SJCRH30 (cell line): ENCODE measurements around the gene BAIAP2. TPM values are rescaled to one million over a fixed set of nuclear protein-coding genes. Genes with fewer than 3 reads are reported as not detected.
"Not testable (repeated sequence)": the region's sequence is repeated elsewhere in the genome, so short reads cannot be mapped to it uniquely, and the experiment has no call there.

Source experiments
- DNase-seq, 2 experiments: peaks; one replicate each; pipeline ENCODE4 v3.0.0-alpha.2; 2015 to 2020
- H3K27ac ChIP-seq: fragments of 250-450 bp; sonication (Bioruptor Pico); 2 replicates; pipeline ENCODE4 v1.5.1; 2020; ENCODE audit warnings: mild to moderate bottlenecking, moderate library complexity
- H3K27me3 ChIP-seq: fragments of 250-450 bp; sonication (Bioruptor Pico); 2 replicates; pipeline ENCODE4 v1.5.1; 2020; ENCODE audit warnings: mild to moderate bottlenecking, moderate library complexity
- H3K36me3 ChIP-seq: fragments of 250-450 bp; sonication (Bioruptor Pico); 2 replicates; pipeline ENCODE4 v1.5.1; 2020; ENCODE audit warnings: mild to moderate bottlenecking, moderate library complexity
- H3K4me1 ChIP-seq: fragments of 250-450 bp; sonication (Bioruptor Pico); 2 replicates; pipeline ENCODE4 v1.5.1; 2020; ENCODE audit warnings: mild to moderate bottlenecking, moderate library complexity
- H3K4me3 ChIP-seq: fragments of 250-450 bp; sonication (Bioruptor Pico); 2 replicates; pipeline ENCODE4 v1.5.1; 2020; ENCODE audit warnings: mild to moderate bottlenecking, moderate library complexity
- H3K9me3 ChIP-seq: fragments of 250-450 bp; sonication (Bioruptor Pico); replicated peaks from 2 replicates; pipeline ENCODE4 v1.5.1; 2020; ENCODE audit warnings: mild to moderate bottlenecking, moderate library complexity
- total RNA-seq: library from RNA; depleted of rRNA; stranded (reverse); fragments of >200 nt; shearing (Covaris generic); gene quantifications from 2 replicates; pipeline ENCODE4 v1.2.3, GENCODE V29; 2014

BAIAP2 gene
- total RNA-seq, 1 experiment from 2014 or later, result 26.0 TPM

GRCh38 chr17:81026266-81027036 is 8.5 kb upstream of the BAIAP2 start:
- Histone ChIP-seq H3K9me3 (no peaks in the 10 kb centered on the region), H3K36me3 (no peaks in the 10 kb centered on the region), H3K27me3 (peaks cover 36% of the 10 kb centered on the region), H3K4me1 (peaks cover 2% of the 10 kb centered on the region), H3K27ac (no peak overlapping the region), H3K4me3 (no peak overlapping the region)
- DNase-seq, result no peak

GRCh38 chr17:81027038-81027437 is 7.9 kb upstream of the BAIAP2 start:
- Histone ChIP-seq H3K4me3 (no peak overlapping the region), H3K4me1 (no peaks in the 10 kb centered on the region)

GRCh38 chr17:81027591-81028505 is 7.1 kb upstream of the BAIAP2 start:
- Histone ChIP-seq H3K27ac (no peak overlapping the region), H3K27me3 (peaks cover 36% of the 10 kb centered on the region), H3K4me1 (no peaks in the 10 kb centered on the region), H3K9me3 (no peaks in the 10 kb centered on the region), H3K4me3 (no peak overlapping the region), H3K36me3 (no peaks in the 10 kb centered on the region)
- DNase-seq, result no peak

More at GRCh38 chr17:81027038-81027437, 7.9 kb upstream of the BAIAP2 start:
- Histone ChIP-seq H3K27me3 (peaks cover 36% of the 10 kb centered on the region), H3K36me3 (no peaks in the 10 kb centered on the region), H3K9me3 (no peaks in the 10 kb centered on the region), H3K27ac (no peak overlapping the region)
- no peak for DNase-seq

GRCh38 chr17:81028506-81028858 is 6.5 kb upstream of the BAIAP2 start:
- no peaks in the 10 kb centered on the region for H3K36me3 ChIP-seq
- H3K27me3 ChIP-seq, result peaks cover 36% of the 10 kb centered on the region
- H3K27ac ChIP-seq, result no peak overlapping the region
- no peaks in the 10 kb centered on the region for H3K4me1 ChIP-seq
- DNase-seq, result no peak
- H3K9me3 ChIP-seq, result no peaks in the 10 kb centered on the region
- no peak overlapping the region for H3K4me3 ChIP-seq

GRCh38 chr17:81029859-81030258 is 5.1 kb upstream of the BAIAP2 start:
- DNase-seq, result no peak
- no peaks in the 10 kb centered on the region for H3K36me3 ChIP-seq

GRCh38 chr17:81030312-81030711 is 4.6 kb upstream of the BAIAP2 start:
- peaks cover 22% of the 10 kb centered on the region for H3K27me3 ChIP-seq
- H3K27ac ChIP-seq, H3K4me1 ChIP-seq, H3K9me3 ChIP-seq, H3K36me3 ChIP-seq, H3K4me3 ChIP-seq, DNase-seq: not testable (repeated sequence)

More at GRCh38 chr17:81029859-81030258, 5.1 kb upstream of the BAIAP2 start:
- no peak overlapping the region for H3K27ac ChIP-seq
- H3K4me1 ChIP-seq, result no peaks in the 10 kb centered on the region; the same call in 1 of the 2 replicates
- H3K4me3 ChIP-seq, result no peak overlapping the region
- H3K9me3 ChIP-seq, result no peaks in the 10 kb centered on the region
- H3K27me3 ChIP-seq, result peaks cover 26% of the 10 kb centered on the region

GRCh38 chr17:81030741-81031565 is 4.0 kb upstream of the BAIAP2 start:
- H3K4me3 ChIP-seq, result no peak overlapping the region
- DNase-seq, result no peak
- no peak overlapping the region for H3K27ac ChIP-seq
- peaks cover 17% of the 10 kb centered on the region for H3K27me3 ChIP-seq
- H3K9me3 ChIP-seq, result no peaks in the 10 kb centered on the region
- no peaks in the 10 kb centered on the region for H3K36me3 ChIP-seq
- H3K4me1 ChIP-seq, result peaks cover 2% of the 10 kb centered on the region; the same call in 1 of the 2 replicates

GRCh38 chr17:81031566-81032550 is 3.1 kb upstream of the BAIAP2 start:
- Histone ChIP-seq H3K27ac (no peak overlapping the region), H3K36me3 (no peaks in the 10 kb centered on the region), H3K9me3 (no peaks in the 10 kb centered on the region), H3K4me3 (no peak overlapping the region), H3K27me3 (peaks cover 8% of the 10 kb centered on the region), H3K4me1 (peaks cover 5% of the 10 kb centered on the region; the same call in 1 of the 2 replicates)
- no peak for DNase-seq

- Histone ChIP-seq H3K36me3 (no peaks in the 10 kb centered on the region), H3K27me3 (peaks cover 4% of the 10 kb centered on the region; the same call in 1 of the 2 replicates), H3K27ac (no peak overlapping the region), H3K9me3 (no peaks in the 10 kb centered on the region), H3K4me1 (peaks cover 5% of the 10 kb centered on the region; the same call in 1 of the 2 replicates), H3K4me3 (no peak overlapping the region)
- DNase-seq, result no peak
Observed at GRCh38 chr17:81032641-81033480, 2.1 kb upstream of the BAIAP2 start.

GRCh38 chr17:81033535-81034167 is 1.3 kb upstream of the BAIAP2 start:
- Histone ChIP-seq H3K9me3 (no peaks in the 10 kb centered on the region), H3K27ac (no peak overlapping the region), H3K36me3 (no peaks in the 10 kb centered on the region)

GRCh38 chr17:81034168-81034777 is 678 bp upstream of the BAIAP2 start:
- Histone ChIP-seq H3K27ac (no peak overlapping the region), H3K4me1 (peaks cover 5% of the 10 kb centered on the region; the same call in 1 of the 2 replicates), H3K27me3 (no peaks in the 10 kb centered on the region), H3K9me3 (no peaks in the 10 kb centered on the region), H3K4me3 (peak overlapping the region; percentile 60), H3K36me3 (no peaks in the 10 kb centered on the region)
- peak in 1 of 2 experiments; percentile 51 for DNase-seq

More at GRCh38 chr17:81033535-81034167, 1.3 kb upstream of the BAIAP2 start:
- no peaks in the 10 kb centered on the region; the same call in 1 of the 2 replicates for H3K27me3 ChIP-seq
- H3K4me1 ChIP-seq, result peaks cover 5% of the 10 kb centered on the region; the same call in 1 of the 2 replicates
- H3K4me3 ChIP-seq, result peak overlapping the region; percentile 60
- DNase-seq, result no peak
